ENCODE data around the gene AGXT2. TPM values are rescaled to one million over a fixed set of nuclear protein-coding genes. Genes with fewer than 3 reads are reported as not detected.

AGXT2 gene
- total and polyA plus RNA-seq, 10 of the 15 experiments (the other 5 are each of a cell fraction or from before 2014, with no cell fraction given), result not detected

DNA sequence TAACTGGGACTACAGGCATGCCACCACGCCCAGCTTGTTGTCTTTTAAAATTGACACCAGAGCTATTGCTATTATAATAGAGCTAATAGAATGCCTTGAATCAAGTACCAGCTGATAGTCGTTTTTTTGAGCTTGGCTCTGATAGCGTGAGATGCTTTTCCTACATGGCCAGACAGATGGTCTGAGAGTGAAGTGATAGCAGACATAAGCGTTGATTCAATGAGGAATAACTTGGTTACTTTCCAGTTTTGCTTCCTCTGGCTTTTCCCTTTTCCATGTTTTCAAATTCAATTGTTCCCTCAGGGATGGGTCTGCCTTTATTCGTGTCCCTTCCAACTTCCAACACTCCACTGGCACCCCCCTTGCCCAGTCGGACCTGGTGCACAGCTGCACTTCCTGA lies 15.4 kb downstream of the AGXT2 start (continued):
- TF ChIP-seq, protein P1, sequence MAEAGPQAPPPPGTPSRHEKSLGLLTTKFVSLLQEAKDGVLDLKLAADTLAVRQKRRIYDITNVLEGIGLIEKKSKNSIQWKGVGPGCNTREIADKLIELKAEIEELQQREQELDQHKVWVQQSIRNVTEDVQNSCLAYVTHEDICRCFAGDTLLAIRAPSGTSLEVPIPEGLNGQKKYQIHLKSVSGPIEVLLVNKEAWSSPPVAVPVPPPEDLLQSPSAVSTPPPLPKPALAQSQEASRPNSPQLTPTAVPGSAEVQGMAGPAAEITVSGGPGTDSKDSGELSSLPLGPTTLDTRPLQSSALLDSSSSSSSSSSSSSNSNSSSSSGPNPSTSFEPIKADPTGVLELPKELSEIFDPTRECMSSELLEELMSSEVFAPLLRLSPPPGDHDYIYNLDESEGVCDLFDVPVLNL (IDR thresholded peaks at IDR 0.05; ENCODE audit: low read depth, low read length), result no peak
- TF ChIP-seq, protein P2, sequence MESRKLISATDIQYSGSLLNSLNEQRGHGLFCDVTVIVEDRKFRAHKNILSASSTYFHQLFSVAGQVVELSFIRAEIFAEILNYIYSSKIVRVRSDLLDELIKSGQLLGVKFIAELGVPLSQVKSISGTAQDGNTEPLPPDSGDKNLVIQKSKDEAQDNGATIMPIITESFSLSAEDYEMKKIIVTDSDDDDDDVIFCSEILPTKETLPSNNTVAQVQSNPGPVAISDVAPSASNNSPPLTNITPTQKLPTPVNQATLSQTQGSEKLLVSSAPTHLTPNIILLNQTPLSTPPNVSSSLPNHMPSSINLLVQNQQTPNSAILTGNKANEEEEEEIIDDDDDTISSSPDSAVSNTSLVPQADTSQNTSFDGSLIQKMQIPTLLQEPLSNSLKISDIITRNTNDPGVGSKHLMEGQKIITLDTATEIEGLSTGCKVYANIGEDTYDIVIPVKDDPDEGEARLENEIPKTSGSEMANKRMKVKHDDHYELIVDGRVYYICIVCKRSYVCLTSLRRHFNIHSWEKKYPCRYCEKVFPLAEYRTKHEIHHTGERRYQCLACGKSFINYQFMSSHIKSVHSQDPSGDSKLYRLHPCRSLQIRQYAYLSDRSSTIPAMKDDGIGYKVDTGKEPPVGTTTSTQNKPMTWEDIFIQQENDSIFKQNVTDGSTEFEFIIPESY (IDR thresholded peaks at IDR 0.05), result no peak

- DNase-seq (ENCODE audit: low read depth, low spot score) (no peak), ATAC-seq (no peak), FAIRE-seq (no peak)
- intact Hi-C loops (cut with micrococcal nuclease; ENCODE audit: unreplicated experiment) (no loop called here), in situ Hi-C loops (cut with MboI) (no loop called here)
- Histone ChIP-seq H3K36me3 (ENCODE audit: control insufficient read depth in 2 of 2, insufficient read depth in 2 of 2, low read length in 1 of 2) (no peaks in the 10 kb centered on the region), H3K9ac (ENCODE audit: control insufficient read depth, insufficient read depth, low read length) (no peak overlapping the region), H2AFZ (ENCODE audit: control insufficient read depth, low read depth, low read length) (no peak overlapping the region), H3K79me2 (ENCODE audit: control insufficient read depth, insufficient read depth, low read length) (no peaks in the 10 kb centered on the region), H3K27me3 (replicated peaks in 1 of 2; ENCODE audit: control insufficient read depth in 2 of 2, insufficient read depth in 2 of 2, low read length in 1 of 2) (peaks cover 0 to 2% of the 10 kb centered on the region in 2 experiments; a peak in 1 of 4 replicates), H3K9me3 (replicated peaks; ENCODE audit: control insufficient read depth, insufficient read depth, low read length) (no peaks in the 10 kb centered on the region), H3K27ac (ENCODE audit: control insufficient read depth, insufficient read depth) (no peak overlapping the region), H3K4me3 (no peak overlapping the region), H3K4me1 (ENCODE audit: control insufficient read depth, insufficient read depth, low read length) (no peaks in the 10 kb centered on the region), H3K4me2 (ENCODE audit: control insufficient read depth, insufficient read depth) (no peak overlapping the region), H4K20me1 (ENCODE audit: control insufficient read depth, insufficient read depth) (no peaks in the 10 kb centered on the region)
- ChIA-PET CTCF (interaction anchor here (0.7 to 1.6 kb wide), 4 partner anchors 30 to 567 kb away, joined by 3 to 6 read pairs (median 3); no protein-coding TSS in a partner anchor), RAD21 (ENCODE audit: unreplicated experiment) (interaction anchor here (1.2 kb wide), 1 partner anchor 32 kb away, joined by 3 read pairs; no protein-coding TSS in a partner anchor), SMC1A (ENCODE audit: uncharacterized antibody, unreplicated experiment) (interaction anchor here (0.9 kb wide), 1 partner anchor 567 kb away, joined by 4 read pairs; no protein-coding TSS in a partner anchor), POLR2A (no interaction called here)
- 57% methylated on average over 5 of the region's 5 CpGs for WGBS (ENCODE audit: insufficient coverage, insufficient replicate concordance, low lambda C conversion rate, missing lambda C conversion rate)
- BruUV-seq (replicated peaks), result no TSS peak
- TF ChIP-seq PRDM15 (CRISPR knock-in tag; IDR thresholded peaks at IDR 0.05) (no peak), ZNF687 (IDR thresholded peaks at IDR 0.05) (no peak), MTA3 (IDR thresholded peaks at IDR 0.05; ENCODE audit: borderline replicate concordance, low read length) (no peak), MAX (IDR thresholded peaks at IDR 0.05; ENCODE audit: low read depth, low read length) (no peak)
Observed at GRCh38 chr5:35031276-35031675, 16.5 kb downstream of the AGXT2 start.

Data from GM12878 (cell line).